Naive B cell (primary cell): ENCODE results near the gene LHX5. TPM values are rescaled to one million over a fixed set of nuclear protein-coding genes. Genes with fewer than 3 reads are reported as not detected.
"Not testable (repeated sequence)": the region's sequence is repeated elsewhere in the genome, so short reads cannot be mapped to it uniquely, and the experiment has no call there.

Experiments used
- ATAC-seq, 2 donors: fragments of 150-1000 bp; cut with Tn5 transposase; 2 replicates each; pipeline ENCODE4 v1.10.0; 2021; ENCODE audit warnings: low read depth in 2 of 2, mild to moderate bottlenecking in 2 of 2, moderate library complexity in 2 of 2
- DNase-seq: peaks from one replicate; pipeline ENCODE4 v3.0.0; 2022
- H3K27ac Mint-ChIP-seq, 6 donors: one replicate each; pipeline ENCODE4 v1.8.0; 2020 to 2022; ENCODE audit warnings: mild to moderate bottlenecking in 6 of 6, mixed read lengths in 6 of 6, moderate library complexity in 5 of 6, inconsistent platforms in 2 of 6
- H3K27me3 Mint-ChIP-seq, 3 donors: one replicate each; pipeline ENCODE4 v1.8.0; 2021 to 2022; ENCODE audit warnings: mixed read lengths in 3 of 3, mild to moderate bottlenecking in 1 of 3
- H3K36me3 Mint-ChIP-seq, 2 donors: one replicate each; pipeline ENCODE4 v1.8.0; 2020 to 2022; ENCODE audit warnings: mixed read lengths in 2 of 2, inconsistent platforms in 1 of 2, mild to moderate bottlenecking in 1 of 2
- H3K4me1 Mint-ChIP-seq, 3 donors: one replicate each; pipeline ENCODE4 v1.8.0; 2020 to 2022; ENCODE audit warnings: mixed read lengths in 3 of 3, inconsistent platforms in 1 of 3, mild to moderate bottlenecking in 1 of 3, moderate library complexity in 1 of 3
- H3K4me3 Mint-ChIP-seq, 8 donors: one replicate each; pipeline ENCODE4 v1.8.0; 2020 to 2022; ENCODE audit warnings: mild to moderate bottlenecking in 8 of 8, mixed read lengths in 8 of 8, moderate library complexity in 8 of 8, inconsistent platforms in 2 of 8
- H3K9me3 Mint-ChIP-seq, 7 donors: one replicate each; pipeline ENCODE4 v1.8.0; 2020 to 2022; ENCODE audit warnings: mixed read lengths in 7 of 7, mild to moderate bottlenecking in 5 of 7, inconsistent platforms in 2 of 7, moderate library complexity in 1 of 7
- polyA plus RNA-seq, 6 donors: library from polyadenylated mRNA; unstranded; fragments of 300-500 nt; fragmentation: Illumina TruSeq; gene quantifications; one replicate each; pipeline ENCODE4 v1.2.3, GENCODE V29; 2021; ENCODE audit warnings: low read depth in 6 of 6

The LHX5 gene
- polyA plus RNA-seq, 6 donors from 2014 or later: not detected

DNA sequence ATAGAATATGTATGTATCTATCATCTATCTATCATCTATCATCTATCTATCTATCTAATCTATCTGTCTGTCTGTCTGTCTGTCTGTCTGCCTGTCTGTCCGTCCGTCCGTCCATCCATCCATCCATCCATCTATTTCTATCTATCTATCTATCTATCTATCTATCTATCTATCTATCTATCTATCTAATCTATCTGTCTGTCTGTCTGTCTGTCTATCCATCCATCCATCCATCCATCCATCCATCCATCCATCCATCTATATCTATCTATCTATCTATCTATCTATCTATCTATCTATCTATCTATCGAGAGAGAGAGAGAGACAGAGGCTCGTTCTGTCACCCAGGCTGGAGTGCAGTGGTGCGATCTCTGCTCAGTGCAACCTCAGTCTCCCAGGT, 24.3 kb upstream of the LHX5 start:
- not testable (repeated sequence) for H3K4me3 Mint-ChIP-seq, H3K4me1 Mint-ChIP-seq, H3K36me3 Mint-ChIP-seq, DNase-seq, ATAC-seq, H3K27ac Mint-ChIP-seq
- peaks cover 21 to 25% (median 22%) of the 10 kb centered on the region in 3 donors for H3K27me3 Mint-ChIP-seq
- peaks cover 0 to 15% (median 4%) of the 10 kb centered on the region in 7 donors for H3K9me3 Mint-ChIP-seq

DNA sequence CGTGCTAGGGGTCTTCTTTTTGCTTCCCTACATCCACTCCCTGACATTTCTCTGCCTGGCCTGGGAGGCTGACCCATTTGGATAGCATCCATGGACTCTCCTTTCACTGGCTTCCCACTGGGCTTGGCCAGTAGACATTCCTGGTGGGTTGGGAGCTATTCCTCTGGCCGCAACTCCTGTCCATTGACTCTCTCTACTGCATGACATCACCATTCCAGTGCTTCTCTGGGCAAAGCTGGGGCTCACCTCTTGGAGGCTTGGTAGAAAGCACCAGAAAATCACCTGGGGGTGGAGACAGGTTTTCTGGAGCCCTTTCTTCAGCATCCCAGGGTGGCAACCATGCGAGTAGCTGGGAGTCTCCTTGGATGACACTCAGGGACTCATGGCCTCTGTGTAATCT, 16.7 kb upstream of the LHX5 start:
- Mint-ChIP-seq H3K27ac (no peak overlapping the region), H3K4me3 (no peak overlapping the region), H3K36me3 (no peaks in the 10 kb centered on the region), H3K27me3 (peaks cover 46 to 78% (median 73%) of the 10 kb centered on the region in 3 donors), H3K4me1 (no peaks in the 10 kb centered on the region), H3K9me3 (peaks cover 0 to 20% (median 4%) of the 10 kb centered on the region in 7 donors)
- DNase-seq (no peak), ATAC-seq (no peak)

DNA sequence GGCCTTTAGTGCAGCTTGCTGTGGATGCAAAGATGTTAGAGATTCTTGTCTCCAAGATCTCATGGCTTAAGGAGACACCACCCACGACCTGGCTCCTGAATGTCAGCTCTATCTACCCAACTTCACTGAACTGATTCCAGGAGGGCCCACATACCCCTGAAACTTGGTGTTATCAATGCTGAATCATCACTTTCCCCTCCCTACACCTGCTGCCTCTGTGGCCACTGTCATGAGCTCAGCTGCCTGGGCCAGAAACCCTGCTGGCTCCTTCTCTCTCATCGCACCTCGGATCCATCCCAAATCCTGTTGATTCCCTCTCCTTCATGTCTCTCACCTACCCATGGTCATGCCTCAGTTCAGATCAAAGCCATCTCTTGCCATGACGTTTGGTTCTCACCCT, 15.1 kb upstream of the LHX5 start:
- peaks cover 0 to 28% (median 4%) of the 10 kb centered on the region in 7 donors for H3K9me3 Mint-ChIP-seq
- DNase-seq: no peak
- no peak overlapping the region for H3K27ac Mint-ChIP-seq
- H3K27me3 Mint-ChIP-seq: peaks cover 58 to 89% (median 85%) of the 10 kb centered on the region in 3 donors
- H3K4me3 Mint-ChIP-seq: no peak overlapping the region
- no peaks in the 10 kb centered on the region for H3K4me1 Mint-ChIP-seq
- no peak for ATAC-seq
- no peaks in the 10 kb centered on the region for H3K36me3 Mint-ChIP-seq

DNA sequence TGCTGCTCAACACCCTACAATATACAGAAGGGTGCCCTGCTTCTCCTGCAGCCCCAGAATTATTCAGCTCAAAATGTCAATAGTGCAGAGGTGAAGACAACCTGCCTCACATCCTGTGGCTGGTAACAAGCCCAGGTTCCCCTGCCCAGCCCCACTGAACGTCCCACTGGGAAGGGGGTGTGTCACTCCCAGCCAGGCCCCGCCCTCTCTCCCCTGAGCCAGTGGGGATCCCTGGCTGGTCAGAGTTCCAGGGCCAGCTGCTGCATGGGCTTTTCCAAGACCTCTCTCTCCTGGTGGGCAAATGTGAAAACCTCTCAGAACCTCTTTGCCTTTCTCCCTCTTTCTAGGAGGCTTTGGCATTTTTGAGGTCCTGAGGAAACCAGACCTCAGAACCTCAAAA, 13.7 kb upstream of the LHX5 start:
- Mint-ChIP-seq H3K4me1 (peaks cover 0 to under 1% (median 0%) of the 10 kb centered on the region in 3 donors), H3K27me3 (peaks cover 65 to 92% (median 88%) of the 10 kb centered on the region in 3 donors)
- ATAC-seq: no peak

GRCh38 chr12:113482334-113482733, 10.7 kb upstream of the LHX5 start:
- peaks cover 0 to 19% of the 10 kb centered on the region in 2 donors for H3K36me3 Mint-ChIP-seq
- DNase-seq (no peak), ATAC-seq (no peak)
- peaks cover 0 to 40% (median 7%) of the 10 kb centered on the region in 7 donors for H3K9me3 Mint-ChIP-seq
- H3K4me1 Mint-ChIP-seq: peaks cover 0 to 17% (median 5%) of the 10 kb centered on the region in 3 donors
- H3K27ac Mint-ChIP-seq: no peak overlapping the region
- H3K4me3 Mint-ChIP-seq: peak overlapping the region in 1 of 8 donors; percentile 55
- peaks cover 81 to 94% (median 93%) of the 10 kb centered on the region in 3 donors for H3K27me3 Mint-ChIP-seq

More for the DNA sequence above, 13.7 kb upstream of the LHX5 start:
- Mint-ChIP-seq H3K27ac (no peak overlapping the region), H3K36me3 (peaks cover 0 to 2% of the 10 kb centered on the region in 2 donors), H3K9me3 (peaks cover 0 to 28% (median 3%) of the 10 kb centered on the region in 7 donors), H3K4me3 (no peak overlapping the region)
- no peak for DNase-seq

DNA sequence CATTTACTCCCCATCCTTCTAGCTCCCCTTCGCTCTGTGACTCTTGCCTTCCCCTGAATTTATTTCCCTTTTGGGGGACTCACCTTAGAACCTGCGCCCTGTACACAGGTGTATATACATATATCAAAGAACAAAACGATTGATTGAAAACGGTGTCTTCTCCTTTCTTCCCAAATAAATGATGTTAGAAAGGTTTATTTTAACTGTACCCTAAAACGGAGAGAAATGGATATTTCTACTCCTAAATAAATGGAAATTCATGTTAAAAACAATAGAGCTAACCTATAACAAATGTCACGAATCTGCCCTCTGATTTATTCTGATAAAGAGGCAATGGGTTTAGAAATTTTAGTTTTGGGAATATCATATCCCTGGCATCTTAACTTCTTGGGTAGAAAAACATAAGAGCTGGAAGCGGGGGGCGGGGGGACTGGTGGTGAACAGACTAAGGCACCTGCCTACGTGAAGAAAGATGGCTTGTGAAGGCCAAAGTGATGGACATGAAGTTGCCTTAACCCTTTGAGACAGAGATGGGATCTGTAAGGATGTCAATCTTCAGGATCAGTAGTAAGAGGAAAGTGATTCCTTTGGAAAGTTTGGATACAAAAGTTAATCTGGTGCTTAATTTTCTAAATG, 8.8 kb upstream of the LHX5 start:
- DNase-seq (no peak), ATAC-seq (no peak)
- H3K9me3 Mint-ChIP-seq: peaks cover 0 to 40% (median 10%) of the 10 kb centered on the region in 7 donors
- peak overlapping the region in 2 of 8 donors; percentile 46 to 73 for H3K4me3 Mint-ChIP-seq
- H3K36me3 Mint-ChIP-seq: peaks cover 0 to 19% of the 10 kb centered on the region in 2 donors
- peaks cover 72 to 89% (median 81%) of the 10 kb centered on the region in 3 donors for H3K27me3 Mint-ChIP-seq
- peaks cover 0 to 17% (median 8%) of the 10 kb centered on the region in 3 donors for H3K4me1 Mint-ChIP-seq
- peak overlapping the region in 3 of 6 donors; percentile 37 to 83 (median 75) for H3K27ac Mint-ChIP-seq

DNA sequence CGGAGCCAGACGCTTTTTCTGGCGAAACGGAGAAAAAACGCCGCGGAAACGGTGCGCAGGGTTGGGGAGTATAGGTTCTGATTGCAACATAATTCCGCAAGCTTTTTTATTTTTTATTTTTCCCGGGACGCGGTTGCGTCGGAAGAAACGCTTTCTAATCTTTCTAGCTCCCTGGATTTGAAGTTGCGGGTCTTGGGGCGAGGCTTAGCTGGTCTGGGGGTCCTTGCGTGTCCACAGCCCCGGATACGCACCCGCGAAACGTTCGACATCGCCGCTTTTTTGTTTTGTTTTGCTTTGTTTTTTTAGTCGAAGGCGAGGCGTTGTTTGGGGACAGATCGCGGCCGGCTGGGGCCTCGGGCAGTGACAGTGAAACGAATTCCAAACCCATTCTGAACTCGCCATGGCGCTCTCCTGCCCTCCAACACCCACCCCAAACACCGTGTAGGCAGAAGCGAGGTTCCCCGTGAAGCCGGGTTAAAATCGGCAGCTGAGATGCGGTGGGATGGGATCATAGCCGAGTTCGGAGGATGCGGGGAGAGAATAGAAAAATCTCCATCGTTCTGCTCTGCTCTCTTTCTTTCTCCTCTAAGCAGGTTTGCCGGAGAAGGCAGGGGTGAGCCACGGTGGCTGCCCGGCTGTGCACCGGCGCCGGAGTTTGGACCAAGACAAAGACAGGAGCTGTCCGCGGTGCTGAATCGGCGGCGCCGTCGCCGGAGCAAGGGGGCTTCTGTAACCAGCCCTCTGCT, 8.1 kb upstream of the LHX5 start:
- Mint-ChIP-seq H3K4me1 (peaks cover 0 to 19% (median 11%) of the 10 kb centered on the region in 3 donors), H3K4me3 (peak overlapping the region in 4 of 8 donors; percentile 0 to 73 (median 47)), H3K9me3 (peaks cover 0 to 40% (median 10%) of the 10 kb centered on the region in 7 donors), H3K27ac (peak overlapping the region in 4 of 6 donors; percentile 33 to 83 (median 74)), H3K36me3 (peaks cover 4 to 19% of the 10 kb centered on the region in 2 donors), H3K27me3 (peaks cover 78 to 90% (median 83%) of the 10 kb centered on the region in 3 donors)
- DNase-seq: no peak
- ATAC-seq: no peak

DNA sequence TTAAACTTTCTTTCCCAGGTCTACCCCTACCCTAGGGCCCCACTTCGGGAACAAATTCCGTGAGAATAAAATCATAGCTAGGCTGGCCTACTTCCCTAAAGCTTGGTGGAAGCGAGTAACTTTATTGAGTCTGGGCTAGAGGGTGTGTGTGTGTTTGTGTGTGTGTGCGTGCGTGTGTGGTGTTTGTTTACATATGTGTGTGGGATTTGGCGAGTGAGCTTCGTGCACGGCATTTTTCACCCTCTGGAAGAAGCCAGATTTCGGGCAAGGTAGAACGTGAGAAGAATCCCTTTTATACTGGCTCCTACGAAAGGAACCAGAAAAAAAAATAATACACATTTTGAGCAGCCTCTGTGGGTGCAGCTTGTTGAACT, 7.5 kb upstream of the LHX5 start:
- H3K27me3 Mint-ChIP-seq: peaks cover 80 to 92% (median 87%) of the 10 kb centered on the region in 3 donors
- peaks cover 0 to 40% (median 10%) of the 10 kb centered on the region in 7 donors for H3K9me3 Mint-ChIP-seq
- peak overlapping the region in 2 of 6 donors; percentile 75 to 83 for H3K27ac Mint-ChIP-seq
- peaks cover 4 to 19% of the 10 kb centered on the region in 2 donors for H3K36me3 Mint-ChIP-seq
- H3K4me1 Mint-ChIP-seq: peaks cover 5 to 25% (median 16%) of the 10 kb centered on the region in 3 donors
- DNase-seq (no peak), ATAC-seq (no peak)
- peak overlapping the region in 2 of 8 donors; percentile 0 to 62 for H3K4me3 Mint-ChIP-seq

DNA sequence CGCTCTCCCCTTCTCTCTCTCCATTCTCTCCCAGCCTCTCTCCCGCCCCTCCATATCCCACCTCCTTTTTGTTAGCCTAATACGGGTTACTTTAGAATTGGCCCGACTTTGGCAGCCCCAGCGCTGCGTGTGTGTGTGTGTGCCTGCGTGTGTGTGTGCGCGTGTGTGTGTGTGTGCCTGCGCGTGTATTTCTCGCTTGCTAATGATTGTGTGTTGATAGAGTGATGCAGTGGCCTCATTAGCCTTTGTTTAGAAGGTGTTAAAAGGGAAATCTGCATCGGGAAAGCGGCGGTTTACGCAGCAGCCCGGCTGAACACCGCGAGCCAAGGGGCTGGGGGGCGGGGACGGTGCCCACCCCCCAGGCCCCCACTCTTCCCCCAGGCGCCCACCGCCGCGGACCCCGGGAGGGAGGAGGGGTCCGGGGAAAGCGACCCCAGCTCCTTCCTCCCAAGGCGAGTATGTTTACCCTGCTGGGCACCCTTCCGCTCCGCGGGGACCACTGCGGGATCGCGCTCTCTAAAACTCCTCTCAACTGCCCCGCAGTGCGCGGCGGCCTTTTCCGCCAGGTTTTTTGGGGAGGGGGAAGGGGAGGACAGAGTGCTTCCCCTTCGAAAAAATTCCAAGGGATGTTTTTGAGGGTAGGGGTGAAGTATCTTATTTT, 6.8 kb upstream of the LHX5 start:
- DNase-seq (no peak), ATAC-seq (no peak)
- Mint-ChIP-seq H3K4me1 (peaks cover 8 to 31% (median 21%) of the 10 kb centered on the region in 3 donors), H3K4me3 (peak overlapping the region in 2 of 8 donors; percentile 48 to 65), H3K27me3 (peaks cover 80 to 92% (median 87%) of the 10 kb centered on the region in 3 donors), H3K9me3 (peaks cover 0 to 36% (median 10%) of the 10 kb centered on the region in 7 donors), H3K36me3 (peaks cover 4 to 19% of the 10 kb centered on the region in 2 donors), H3K27ac (peak overlapping the region in 2 of 6 donors; percentile 2 to 96)

DNA sequence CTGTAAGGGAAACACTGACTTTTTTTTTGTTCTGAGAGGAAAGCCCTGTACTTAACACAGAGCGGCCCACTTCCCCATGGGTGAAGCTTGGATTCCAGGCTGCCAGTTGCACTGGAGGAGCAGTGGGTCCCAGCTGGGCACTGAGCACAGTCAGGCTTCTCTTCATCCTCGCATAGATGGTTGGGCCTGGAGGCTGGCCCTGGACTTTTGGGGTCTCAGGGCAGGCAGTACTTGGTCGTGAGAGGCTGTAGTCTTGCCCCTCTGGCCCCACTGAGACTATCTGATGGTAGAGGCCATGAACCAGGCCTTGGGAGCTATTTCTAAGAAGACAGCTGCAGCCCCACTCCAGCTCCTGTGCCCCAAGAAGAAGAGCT, 6.2 kb upstream of the LHX5 start:
- DNase-seq: no peak
- Mint-ChIP-seq H3K27me3 (peaks cover 79 to 92% (median 87%) of the 10 kb centered on the region in 3 donors), H3K9me3 (peaks cover 0 to 29% (median 10%) of the 10 kb centered on the region in 7 donors), H3K36me3 (peaks cover 4 to 19% of the 10 kb centered on the region in 2 donors), H3K4me1 (peaks cover 12 to 37% (median 26%) of the 10 kb centered on the region in 3 donors), H3K4me3 (peak overlapping the region in 2 of 8 donors; percentile 48 to 65), H3K27ac (peak overlapping the region in 1 of 6 donors; percentile 32)
- ATAC-seq: no peak

GRCh38 chr12:113477171-113477841, 5.6 kb upstream of the LHX5 start:
- DNase-seq (no peak), ATAC-seq (no peak)
- Mint-ChIP-seq H3K27ac (peak overlapping the region in 3 of 6 donors; percentile 32 to 85 (median 44)), H3K4me3 (no peak overlapping the region), H3K4me1 (peaks cover 16 to 37% (median 28%) of the 10 kb centered on the region in 3 donors), H3K9me3 (peaks cover 0 to 25% (median 10%) of the 10 kb centered on the region in 7 donors), H3K27me3 (peaks cover 74 to 92% (median 87%) of the 10 kb centered on the region in 3 donors), H3K36me3 (peaks cover 4 to 19% of the 10 kb centered on the region in 2 donors)

DNA sequence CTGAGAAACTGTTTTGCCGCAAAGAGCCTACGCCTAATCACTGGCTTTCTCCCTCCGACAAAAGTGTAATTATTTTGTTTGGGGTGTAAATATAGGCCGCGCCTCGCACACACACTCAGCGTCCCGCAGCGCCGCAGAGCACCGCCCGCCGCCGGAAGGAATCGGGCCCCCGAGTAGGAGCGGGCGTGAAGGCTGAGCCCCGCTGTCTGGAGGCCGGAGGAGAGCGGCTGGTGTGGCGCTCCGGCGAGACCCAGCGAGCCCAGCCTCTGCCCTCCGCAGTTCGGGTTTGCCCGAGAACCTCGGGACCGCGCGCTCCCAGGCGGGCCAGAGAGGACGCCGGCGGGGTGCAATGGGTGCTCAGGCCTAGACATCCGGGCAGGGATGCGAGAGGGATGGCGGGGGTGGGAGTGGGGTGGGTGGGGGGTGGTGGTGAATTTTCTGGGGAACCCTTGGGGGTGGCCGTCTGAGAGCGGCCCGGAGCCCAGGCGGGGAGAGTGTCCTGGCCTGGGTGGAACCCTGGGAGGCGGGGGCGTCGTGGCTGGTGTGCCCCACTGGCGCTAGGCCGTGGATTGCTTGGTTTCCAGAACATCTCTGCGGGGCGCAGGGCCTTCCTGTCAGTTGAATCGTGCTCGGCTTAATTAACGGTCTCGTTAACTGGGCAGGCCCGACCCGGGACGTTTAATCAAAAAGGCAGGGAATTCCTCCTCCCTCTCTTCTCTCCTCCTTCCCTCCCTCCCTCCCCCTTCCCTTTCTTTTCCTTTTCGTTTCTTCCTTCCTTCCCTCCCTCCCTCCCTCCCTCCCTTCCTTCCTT, 4.7 kb upstream of the LHX5 start:
- Mint-ChIP-seq H3K27ac (no peak overlapping the region), H3K4me3 (no peak overlapping the region), H3K4me1 (peaks cover 19 to 37% (median 30%) of the 10 kb centered on the region in 3 donors), H3K36me3 (peaks cover 4 to 19% of the 10 kb centered on the region in 2 donors), H3K9me3 (peaks cover 0 to 19% (median 7%) of the 10 kb centered on the region in 7 donors), H3K27me3 (peaks cover 70 to 90% (median 87%) of the 10 kb centered on the region in 3 donors)
- DNase-seq: no peak
- no peak for ATAC-seq
